Prostate gland (tissue), 2 donors: ENCODE results near the gene RNF224. TPM values are rescaled to one million over a fixed set of nuclear protein-coding genes. Genes with fewer than 3 reads are reported as not detected.

Source experiments
- DNase-seq: peaks from one replicate; pipeline ENCODE4 v3.0.0-alpha.2; 2019; ENCODE audit warnings: low spot score
- H3K27ac ChIP-seq, 2 donors: fragments of 200-600 bp; sonication (generic); 2 replicates each; pipeline ENCODE4 v1.5.1; 2017 to 2019
- H3K27me3 ChIP-seq: fragments of 200-600 bp; sonication (generic); replicated peaks from 2 replicates; pipeline ENCODE4 v1.5.1; 2019; ENCODE audit not compliant: insufficient read depth
- H3K36me3 ChIP-seq, 2 donors: fragments of 200-600 bp; sonication (generic); 1 replicate in 1 of 2; 2 replicates in 1 of 2; pipeline versions ENCODE4 v1.5.1 to v1.8.1; 2017 to 2019
- H3K4me1 ChIP-seq: fragments of 200-600 bp; sonication (generic); replicated peaks from 2 replicates; pipeline ENCODE4 v1.5.1; 2019
- H3K4me3 ChIP-seq, 2 donors: fragments of 200-600 bp; sonication (generic); 2 replicates each; pipeline ENCODE4 v1.5.1; 2017 to 2019
- H3K9me3 ChIP-seq: fragments of 200-600 bp; sonication (generic); 2 replicates; pipeline ENCODE4 v1.5.1; 2017
- CTCF ChIP-seq, 4 experiments: fragments of 200-600 bp in 2 of 4; fragments of 450-650 bp in 2 of 4; sonication (generic) in 2 of 4; IDR thresholded peaks; 1 replicate in 3 of 4; 2 replicates in 1 of 4; pipeline ENCODE4 v1.5.1; 2016 to 2019; ENCODE audit warnings: antibody characterized with exemption in 4 of 4, mild to moderate bottlenecking in 2 of 4, moderate library complexity in 2 of 4
- POLR2A ChIP-seq: fragments of 450-650 bp; IDR thresholded peaks from one replicate; pipeline ENCODE4 v1.6.1; 2016; ENCODE audit warnings: antibody characterized with exemption, mild to moderate bottlenecking
- POLR2AphosphoS5 ChIP-seq: sonication (generic); formaldehyde crosslinking; IDR thresholded peaks from one replicate; pipeline ENCODE4 v1.6.1; 2017; ENCODE audit warnings: antibody characterized with exemption
- WGBS: methylation state at CpG from one replicate; pipeline ENCODE4 v1.1.5; 2018; 5-methylcytosine and 5-hydroxymethylcytosine counted together
- intact Hi-C: fragments of 100-400 bp; cut with DNase I; formaldehyde crosslinking; loops from one replicate; pipeline ENCODE4 v1.14.2; 2022
- total RNA-seq, 2 donors: library from RNA; depleted of rRNA; stranded (reverse); fragments of >200 nt; gene quantifications; one replicate each; pipeline ENCODE4 v1.1.0, GENCODE V29; 2016

The RNF224 gene
- total RNA-seq, 2 donors from 2014 or later: not detected

- no peak for DNase-seq
- intact Hi-C loops: no loop called here
- Histone ChIP-seq H3K36me3 (peaks cover 0 to 12% of the 10 kb centered on the region in 2 donors), H3K9me3 (no peaks in the 10 kb centered on the region), H3K27ac (peak overlapping the region; percentile 48 to 90), H3K27me3 (peaks cover 3% of the 10 kb centered on the region), H3K4me3 (no peak overlapping the region), H3K4me1 (peaks cover 31% of the 10 kb centered on the region)
- no peak for TF ChIP-seq CTCF (IDR thresholded peaks at IDR 0.05)
- TF ChIP-seq POLR2AphosphoS5: no peak
- no peak for TF ChIP-seq POLR2A
- WGBS: 85% methylated on average over 34 of the region's 39 CpGs
These were observed 45.2 kb downstream of the RNF224 start for GRCh38 chr9:137272241-137273094.

GRCh38 chr9:137273095-137273490 lies 45.8 kb downstream of the RNF224 start:
- Histone ChIP-seq H3K9me3 (no peaks in the 10 kb centered on the region), H3K27ac (no peak overlapping the region), H3K27me3 (peaks cover 3% of the 10 kb centered on the region), H3K4me1 (peaks cover 31% of the 10 kb centered on the region), H3K36me3 (peaks cover 0 to 12% of the 10 kb centered on the region in 2 donors), H3K4me3 (no peak overlapping the region)
- intact Hi-C loops: no loop called here
- no peak for DNase-seq
- WGBS: 88% methylated on average over 13 of the region's 13 CpGs
- TF ChIP-seq POLR2A (no peak), CTCF (IDR thresholded peaks at IDR 0.05) (no peak), POLR2AphosphoS5 (no peak)

GRCh38 chr9:137273611-137274320 lies 46.5 kb downstream of the RNF224 start:
- Histone ChIP-seq H3K27me3 (peaks cover 3% of the 10 kb centered on the region), H3K9me3 (no peaks in the 10 kb centered on the region), H3K27ac (peak overlapping the region; percentile 50 to 70), H3K36me3 (peaks cover 0 to 12% of the 10 kb centered on the region in 2 donors), H3K4me3 (no peak overlapping the region), H3K4me1 (peaks cover 25% of the 10 kb centered on the region)
- TF ChIP-seq POLR2AphosphoS5: peak; percentile 33
- no peak for TF ChIP-seq POLR2A
- no peak for TF ChIP-seq CTCF (IDR thresholded peaks at IDR 0.05)
- WGBS: 41% methylated on average over 15 of the region's 15 CpGs
- intact Hi-C loops: no loop called here
- peak; percentile 59 for DNase-seq

GRCh38 chr9:137275203-137275587 lies 47.9 kb downstream of the RNF224 start:
- 87% methylated on average over 10 of the region's 10 CpGs for WGBS
- peaks cover 0 to 12% of the 10 kb centered on the region in 2 donors for H3K36me3 ChIP-seq
- peaks cover 3% of the 10 kb centered on the region for H3K27me3 ChIP-seq
- TF ChIP-seq POLR2AphosphoS5: no peak
- no peak for TF ChIP-seq POLR2A
- no peak for TF ChIP-seq CTCF (IDR thresholded peaks at IDR 0.05)
- H3K4me3 ChIP-seq: no peak overlapping the region
- H3K4me1 ChIP-seq: peaks cover 14% of the 10 kb centered on the region
- intact Hi-C loops: no loop called here
- H3K27ac ChIP-seq: no peak overlapping the region
- no peaks in the 10 kb centered on the region for H3K9me3 ChIP-seq
- DNase-seq: no peak
